Astrocyte of the cerebellum (primary cell): ENCODE data around the gene NPPA.
A peak's percentile ranks its signal among the peaks of the same experiment; 100 is the strongest.

ENCODE experiments used
- DNase-seq: peaks from one replicate; pipeline ENCODE4 v3.0.0-alpha.2; 2011; ENCODE audit warnings: low read depth
- H3K4me3 ChIP-seq: 2 replicates; pipeline ENCODE4 v1.5.1; 2011; ENCODE audit warnings: mild to moderate bottlenecking, low read depth, low read length, moderate library complexity
- CTCF ChIP-seq: IDR thresholded peaks from 2 replicates; pipeline ENCODE4 v1.5.1; 2012; ENCODE audit warnings: low read length, low read depth, moderate library complexity, mild to moderate bottlenecking; ENCODE audit errors: missing control alignments
- in situ Hi-C: cut with HindIII; loops from 2 replicates; pipeline ENCODE4 v1.10.0; 2017; ENCODE audit warnings: low sequenced_read_pairs

The NPPA gene

GRCh38 chr1:11838349-11839272, 9.0 kb downstream of the NPPA start:
- no peak overlapping the region for H3K4me3 ChIP-seq
- no peak for DNase-seq
- TF ChIP-seq CTCF, result peak; percentile 100
- in situ Hi-C loops, result no loop called here

GRCh38 chr1:11837767-11838348, 9.7 kb downstream of the NPPA start:
- no peak overlapping the region for H3K4me3 ChIP-seq
- in situ Hi-C loops, result no loop called here
- no peak for TF ChIP-seq CTCF
- no peak for DNase-seq

- no peak for DNase-seq
- no peak overlapping the region for H3K4me3 ChIP-seq
- no peak for TF ChIP-seq CTCF
- in situ Hi-C loops, result no loop called here
These were observed 10.4 kb downstream of the NPPA start for GRCh38 chr1:11836955-11837766.

GRCh38 chr1:11835441-11836225, 11.9 kb downstream of the NPPA start:
- no peak overlapping the region for H3K4me3 ChIP-seq
- no peak for TF ChIP-seq CTCF
- DNase-seq, result no peak
- in situ Hi-C loops, result no loop called here

GRCh38 chr1:11833900-11834299, 13.7 kb downstream of the NPPA start:
- no peak for TF ChIP-seq CTCF
- DNase-seq, result no peak
- H3K4me3 ChIP-seq, result no peak overlapping the region
- in situ Hi-C loops, result no loop called here

- no peak for TF ChIP-seq CTCF
- H3K4me3 ChIP-seq, result no peak overlapping the region
- DNase-seq, result no peak
- in situ Hi-C loops, result no loop called here
These were observed 14.1 kb downstream of the NPPA start for GRCh38 chr1:11833497-11833896.
